ENCODE data around the gene SNX8. TPM values are rescaled to one million over a fixed set of nuclear protein-coding genes. Genes with fewer than 3 reads are reported as not detected.

SNX8 gene, protein sequence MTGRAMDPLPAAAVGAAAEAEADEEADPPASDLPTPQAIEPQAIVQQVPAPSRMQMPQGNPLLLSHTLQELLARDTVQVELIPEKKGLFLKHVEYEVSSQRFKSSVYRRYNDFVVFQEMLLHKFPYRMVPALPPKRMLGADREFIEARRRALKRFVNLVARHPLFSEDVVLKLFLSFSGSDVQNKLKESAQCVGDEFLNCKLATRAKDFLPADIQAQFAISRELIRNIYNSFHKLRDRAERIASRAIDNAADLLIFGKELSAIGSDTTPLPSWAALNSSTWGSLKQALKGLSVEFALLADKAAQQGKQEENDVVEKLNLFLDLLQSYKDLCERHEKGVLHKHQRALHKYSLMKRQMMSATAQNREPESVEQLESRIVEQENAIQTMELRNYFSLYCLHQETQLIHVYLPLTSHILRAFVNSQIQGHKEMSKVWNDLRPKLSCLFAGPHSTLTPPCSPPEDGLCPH
- total RNA-seq (10 to 100 TPM; 25.9 to 26.5 TPM), polyA plus RNA-seq (10 to 100 TPM in 1 of 2 donors, 1 to 10 TPM in 1; 4.1 to 15.8 TPM)
- long read RNA-seq, donor 1, full-length matches to known transcripts: 63 of 72 reads
- long read RNA-seq, donor 1, partial matches to known transcripts: 3 of 72 reads
- long read RNA-seq, donor 1, other reads (novel, unspliced or antisense): 6 of 72 reads
- long read RNA-seq, donor 2, full-length matches to known transcripts: 5 of 10 reads
- long read RNA-seq, donor 2, partial matches to known transcripts: 1 of 10 reads
- long read RNA-seq, donor 2, other reads (novel, unspliced or antisense): 4 of 10 reads

DNA sequence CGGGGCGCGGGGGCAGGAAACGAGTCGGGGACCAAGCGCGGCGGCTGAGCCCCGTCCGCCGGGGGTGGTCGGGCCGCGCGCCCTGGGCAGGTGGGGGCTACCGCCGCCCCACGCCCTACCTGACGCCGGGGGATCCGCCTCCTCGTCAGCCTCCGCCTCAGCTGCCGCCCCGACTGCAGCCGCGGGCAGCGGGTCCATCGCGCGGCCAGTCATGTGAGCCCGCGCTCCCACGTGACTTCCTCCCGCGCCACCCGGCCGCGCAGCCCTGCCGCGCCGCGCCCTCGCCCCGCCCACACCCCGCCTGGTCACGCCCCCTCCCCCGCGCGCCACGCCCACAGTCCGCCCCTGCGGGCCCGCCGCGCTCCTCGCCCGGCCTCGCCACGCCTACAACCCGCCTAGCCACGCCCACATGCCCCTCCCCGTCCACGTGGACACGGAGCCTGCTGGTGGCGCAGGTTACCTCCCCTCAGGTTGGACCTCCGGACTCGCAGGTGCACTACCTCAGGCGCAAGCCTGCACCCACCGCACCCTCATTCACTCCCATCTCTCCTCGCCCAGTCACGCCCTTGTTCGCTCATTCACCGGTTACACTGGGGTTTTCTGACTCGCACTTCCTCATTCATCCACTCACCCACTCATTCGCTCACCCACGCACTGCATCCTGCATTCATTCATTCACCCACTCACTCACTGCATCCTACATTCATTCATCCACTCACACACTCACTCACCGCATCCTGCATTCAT lies at the start of gene SNX8:
Gene SNX8 (minus strand): TSS at position 233 of the 747 bp plus-strand sequence. CDS start 20 bp downstream, at position 213.
- peak; percentile 91 to 98 for DNase-seq
- Histone ChIP-seq H3K36me3 (ENCODE audit: control insufficient read depth in 1 of 2, insufficient read depth in 2 of 2, low read length in 1 of 2) (no peaks in the 10 kb centered on the region), H3K9me3 (ENCODE audit: control insufficient read depth, low read length) (no peaks in the 10 kb centered on the region), H3K4me1 (ENCODE audit: control insufficient read depth in 1 of 2, insufficient read depth in 2 of 2, low read length in 2 of 2) (no peaks in the 10 kb centered on the region), H3K27ac (ENCODE audit: low read depth in 1 of 2, low read length in 2 of 2) (no peak within 1 kb of the TSS), H3K27me3 (ENCODE audit: control insufficient read depth in 1 of 2, insufficient read depth in 2 of 2, low read length in 1 of 2) (no peaks in the 10 kb centered on the region), H3K4me3 (ENCODE audit: low read length in 2 of 2) (peak within 1 kb of the TSS; percentile 44 to 62)
- intact Hi-C loops (cut with DNase I): loop anchor here in 1 of 2 donors (2.0 kb wide), 1 partner anchor 40 kb away; the partner anchor contains the start of gene EIF3B
- 1% methylated on average over 40 to 78 of the region's 78 CpGs for whole genome bisulfite sequencing, 2 donors
- peak; percentile 98 for ATAC-seq (ENCODE audit: low FRiP score)

DNA sequence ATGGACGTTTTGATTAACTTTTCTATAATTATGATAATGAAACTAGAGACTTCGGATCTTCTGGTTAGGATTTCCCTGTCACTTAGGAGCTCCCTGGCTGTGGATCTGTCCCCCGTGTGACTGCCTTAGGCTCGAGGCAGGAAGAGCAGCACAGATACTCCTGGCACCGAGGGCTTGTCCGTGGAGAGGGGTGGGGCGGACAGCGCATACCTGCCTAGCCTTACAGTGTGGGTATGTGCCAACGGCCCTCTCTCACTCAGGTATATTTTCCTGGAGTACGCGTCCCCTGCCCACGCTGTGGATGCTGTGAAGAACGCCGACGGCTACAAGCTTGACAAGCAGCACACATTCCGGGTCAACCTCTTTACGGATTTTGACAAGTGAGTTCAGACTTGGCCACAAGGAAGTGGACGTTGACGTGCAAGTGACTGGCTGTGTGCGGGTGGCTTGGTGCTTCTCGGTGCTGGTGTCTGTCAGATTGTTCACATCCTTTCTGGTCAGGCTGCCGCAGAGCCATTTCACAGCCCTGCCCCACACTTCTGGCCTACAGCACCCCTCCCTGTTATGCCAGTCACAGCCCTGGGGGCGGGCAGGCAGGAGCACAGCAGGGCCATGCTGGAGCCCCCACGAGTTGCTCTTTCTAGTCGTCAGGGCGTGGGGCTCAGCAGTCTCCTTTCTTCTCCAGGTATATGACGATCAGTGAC lies 48.3 kb upstream of the SNX8 start:
- Histone ChIP-seq H3K27ac (ENCODE audit: low read depth in 1 of 2, low read length in 2 of 2) (no peak overlapping the region), H3K4me1 (ENCODE audit: control insufficient read depth in 1 of 2, insufficient read depth in 2 of 2, low read length in 2 of 2) (no peaks in the 10 kb centered on the region), H3K27me3 (ENCODE audit: control insufficient read depth in 1 of 2, insufficient read depth in 2 of 2, low read length in 1 of 2) (no peaks in the 10 kb centered on the region), H3K36me3 (ENCODE audit: control insufficient read depth in 1 of 2, insufficient read depth in 2 of 2, low read length in 1 of 2) (peaks cover 3 to 21% of the 10 kb centered on the region in 2 donors), H3K9me3 (ENCODE audit: control insufficient read depth, low read length) (no peaks in the 10 kb centered on the region), H3K4me3 (ENCODE audit: low read length in 2 of 2) (no peak overlapping the region)
- ATAC-seq (ENCODE audit: low FRiP score): no peak
- no peak for DNase-seq
- WGBS, 2 donors: 92 to 94% methylated on average over 26 to 27 of the region's 27 CpGs
- intact Hi-C loops (cut with DNase I): no loop called here

DNA sequence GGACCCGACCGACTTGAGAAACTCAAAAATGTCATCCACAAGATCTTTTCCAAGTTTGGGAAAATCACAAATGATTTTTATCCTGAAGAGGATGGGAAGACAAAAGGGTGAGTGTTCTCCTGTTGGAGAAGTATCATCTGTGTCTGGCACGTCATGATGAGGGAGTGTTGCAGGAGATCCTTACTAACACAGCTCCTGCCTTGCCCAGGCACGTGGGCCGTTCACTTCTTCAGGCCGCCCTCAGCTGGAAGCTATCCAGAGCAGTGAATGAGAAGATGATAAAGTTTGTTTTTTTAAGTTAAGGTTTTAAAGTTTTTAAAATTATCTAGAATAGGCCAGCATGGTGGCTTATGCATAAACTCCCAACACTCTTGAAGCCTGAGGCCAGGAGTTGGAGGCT lies 46.6 kb upstream of the SNX8 start:
- Histone ChIP-seq H3K36me3 (ENCODE audit: control insufficient read depth in 1 of 2, insufficient read depth in 2 of 2, low read length in 1 of 2) (peaks cover 2 to 14% of the 10 kb centered on the region in 2 donors), H3K27ac (ENCODE audit: low read depth in 1 of 2, low read length in 2 of 2) (no peak overlapping the region), H3K4me3 (ENCODE audit: low read length in 2 of 2) (no peak overlapping the region), H3K9me3 (ENCODE audit: control insufficient read depth, low read length) (no peaks in the 10 kb centered on the region), H3K4me1 (ENCODE audit: control insufficient read depth in 1 of 2, insufficient read depth in 2 of 2, low read length in 2 of 2) (no peaks in the 10 kb centered on the region), H3K27me3 (ENCODE audit: control insufficient read depth in 1 of 2, insufficient read depth in 2 of 2, low read length in 1 of 2) (no peaks in the 10 kb centered on the region)
- 64 to 65% methylated on average over 6 of the region's 6 CpGs for WGBS, 2 donors
- no peak for ATAC-seq (ENCODE audit: low FRiP score)
- DNase-seq: no peak
- intact Hi-C loops (cut with DNase I): no loop called here

DNA sequence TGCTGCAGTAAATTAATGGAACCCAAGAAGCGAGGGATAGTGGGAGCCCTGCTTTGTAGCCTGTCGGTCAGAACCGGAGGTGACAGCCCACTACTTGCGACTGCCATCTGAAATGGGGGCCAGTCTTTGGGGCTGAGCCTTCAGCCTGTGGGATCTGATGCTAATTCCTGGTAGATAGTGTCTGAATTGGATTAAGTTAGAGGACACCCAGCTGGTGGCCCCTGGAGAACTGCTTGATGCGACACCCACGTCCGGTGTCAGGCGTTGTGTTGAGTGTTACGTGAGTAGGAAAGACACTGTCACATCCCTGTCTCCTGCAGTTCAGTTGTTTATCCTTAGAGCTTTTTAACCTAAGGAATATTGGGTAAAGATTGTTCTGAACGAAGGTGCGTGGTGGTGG lies 45.4 kb upstream of the SNX8 start:
- no peaks in the 10 kb centered on the region for H3K9me3 ChIP-seq (ENCODE audit: control insufficient read depth, low read length)
- no peak overlapping the region for H3K4me3 ChIP-seq (ENCODE audit: low read length in 2 of 2)
- no peaks in the 10 kb centered on the region for H3K27me3 ChIP-seq (ENCODE audit: control insufficient read depth in 1 of 2, insufficient read depth in 2 of 2, low read length in 1 of 2)
- intact Hi-C loops (cut with DNase I): loop anchor here in 1 of 2 donors (10.0 kb wide), 1 partner anchor 785 kb away; the partner anchor contains the start of gene PSMG3
- no peak for ATAC-seq (ENCODE audit: low FRiP score)
- peaks cover 2 to 14% of the 10 kb centered on the region in 2 donors for H3K36me3 ChIP-seq (ENCODE audit: control insufficient read depth in 1 of 2, insufficient read depth in 2 of 2, low read length in 1 of 2)
- H3K27ac ChIP-seq (ENCODE audit: low read depth in 1 of 2, low read length in 2 of 2): no peak overlapping the region
- 86 to 88% methylated on average over 11 of the region's 11 CpGs for WGBS, 2 donors
- H3K4me1 ChIP-seq (ENCODE audit: control insufficient read depth in 1 of 2, insufficient read depth in 2 of 2, low read length in 2 of 2): no peaks in the 10 kb centered on the region
- DNase-seq: no peak

DNA sequence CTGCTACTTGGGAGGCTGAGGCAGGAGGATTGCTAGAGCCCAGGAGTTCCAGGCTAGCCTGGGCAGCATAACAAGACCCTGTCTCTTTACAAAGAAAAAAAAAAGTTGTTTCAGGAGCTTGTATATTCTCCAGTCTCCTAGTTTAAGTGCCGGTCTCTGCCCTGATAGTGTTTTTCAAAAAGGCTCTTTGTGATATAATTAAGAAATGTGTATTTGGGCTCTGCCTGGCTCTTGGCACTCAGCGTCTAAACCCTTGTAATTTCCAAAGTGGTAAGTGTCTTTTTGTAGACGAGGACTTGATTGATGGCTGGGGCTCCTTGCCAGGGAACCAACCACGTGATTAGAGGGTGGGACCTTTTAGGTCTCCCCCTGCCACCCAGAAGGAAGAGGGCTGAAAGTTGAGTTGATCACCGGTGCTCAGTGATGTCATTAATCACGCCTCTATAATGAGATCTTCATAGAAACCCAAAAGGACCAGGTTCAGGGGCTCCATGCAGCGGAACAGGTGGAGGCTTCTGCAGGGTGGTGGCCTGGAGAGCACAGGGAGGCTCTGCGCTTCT lies 44.8 kb upstream of the SNX8 start:
- Histone ChIP-seq H3K27me3 (ENCODE audit: control insufficient read depth in 1 of 2, insufficient read depth in 2 of 2, low read length in 1 of 2) (no peaks in the 10 kb centered on the region), H3K36me3 (ENCODE audit: control insufficient read depth in 1 of 2, insufficient read depth in 2 of 2, low read length in 1 of 2) (peaks cover 0 to 12% of the 10 kb centered on the region in 2 donors), H3K4me1 (ENCODE audit: control insufficient read depth in 1 of 2, insufficient read depth in 2 of 2, low read length in 2 of 2) (no peaks in the 10 kb centered on the region), H3K4me3 (ENCODE audit: low read length in 2 of 2) (no peak overlapping the region), H3K27ac (ENCODE audit: low read depth in 1 of 2, low read length in 2 of 2) (no peak overlapping the region), H3K9me3 (ENCODE audit: control insufficient read depth, low read length) (no peaks in the 10 kb centered on the region)
- no peak for DNase-seq
- 46 to 55% methylated on average over 8 of the region's 8 CpGs for WGBS, 2 donors
- intact Hi-C loops (cut with DNase I): loop anchor here in 1 of 2 donors (10.0 kb wide), 1 partner anchor 784 kb away; the partner anchor contains the start of gene PSMG3
- no peak for ATAC-seq (ENCODE audit: low FRiP score)

DNA sequence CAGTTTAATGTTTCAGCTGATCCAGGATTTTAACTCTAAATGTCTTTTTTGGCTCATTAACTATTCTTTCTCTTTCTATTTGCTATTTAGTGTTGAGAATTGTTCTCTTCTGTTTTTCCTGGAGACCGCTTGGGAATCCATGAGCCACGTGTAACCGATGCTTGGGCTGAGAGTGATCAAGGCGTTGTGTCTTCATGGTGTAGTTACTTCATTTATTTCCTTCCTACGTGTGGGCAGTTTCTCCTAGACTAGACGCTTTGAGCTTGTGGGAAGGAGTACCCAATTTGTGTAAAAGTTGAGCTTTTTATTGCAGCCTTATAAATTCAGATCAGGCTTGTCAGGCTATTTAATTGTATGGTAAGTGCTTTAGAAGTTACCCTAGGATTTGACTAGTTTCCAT lies 43.3 kb upstream of the SNX8 start:
- ATAC-seq (ENCODE audit: low FRiP score) (no peak), DNase-seq (no peak)
- no peak overlapping the region for H3K27ac ChIP-seq (ENCODE audit: low read depth in 1 of 2, low read length in 2 of 2)
- H3K36me3 ChIP-seq (ENCODE audit: control insufficient read depth in 1 of 2, insufficient read depth in 2 of 2, low read length in 1 of 2): peaks cover 0 to 9% of the 10 kb centered on the region in 2 donors
- intact Hi-C loops (cut with DNase I): loop anchor here in 1 of 2 donors (10.0 kb wide), 1 partner anchor 783 kb away; the partner anchor contains the start of gene PSMG3
- H3K4me1 ChIP-seq (ENCODE audit: control insufficient read depth in 1 of 2, insufficient read depth in 2 of 2, low read length in 2 of 2): no peaks in the 10 kb centered on the region
- no peak overlapping the region for H3K4me3 ChIP-seq (ENCODE audit: low read length in 2 of 2)
- 67 to 71% methylated on average over 6 of the region's 6 CpGs for WGBS, 2 donors
- no peaks in the 10 kb centered on the region for H3K9me3 ChIP-seq (ENCODE audit: control insufficient read depth, low read length)
- H3K27me3 ChIP-seq (ENCODE audit: control insufficient read depth in 1 of 2, insufficient read depth in 2 of 2, low read length in 1 of 2): no peaks in the 10 kb centered on the region

DNA sequence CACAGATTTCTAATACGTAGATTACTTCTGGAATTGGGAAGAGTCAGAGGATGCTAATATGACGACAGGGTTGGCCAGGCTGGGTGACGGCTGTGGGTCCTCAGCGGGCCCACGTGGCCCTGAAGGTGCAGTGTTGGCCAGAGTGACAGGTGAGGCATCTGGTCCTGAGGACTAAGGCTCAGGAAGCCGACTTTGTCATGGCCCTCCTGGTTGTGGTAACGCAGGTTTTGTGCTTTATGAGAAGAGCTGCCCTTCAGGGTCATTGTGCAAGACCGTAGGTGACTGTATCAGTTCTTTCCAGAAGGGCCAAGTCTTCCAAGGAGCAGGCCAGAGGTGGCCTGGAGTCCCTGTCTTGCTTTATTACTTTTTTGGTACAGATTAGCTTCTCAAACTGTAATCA lies 42.9 kb upstream of the SNX8 start:
- H3K27ac ChIP-seq (ENCODE audit: low read depth in 1 of 2, low read length in 2 of 2): no peak overlapping the region
- no peaks in the 10 kb centered on the region for H3K4me1 ChIP-seq (ENCODE audit: control insufficient read depth in 1 of 2, insufficient read depth in 2 of 2, low read length in 2 of 2)
- DNase-seq (no peak), ATAC-seq (ENCODE audit: low FRiP score) (no peak)
- no peaks in the 10 kb centered on the region for H3K9me3 ChIP-seq (ENCODE audit: control insufficient read depth, low read length)
- intact Hi-C loops (cut with DNase I): loop anchor here in 1 of 2 donors (10.0 kb wide), 1 partner anchor 782 kb away; the partner anchor contains the start of gene PSMG3
- no peak overlapping the region for H3K4me3 ChIP-seq (ENCODE audit: low read length in 2 of 2)
- peaks cover 0 to 9% of the 10 kb centered on the region in 2 donors for H3K36me3 ChIP-seq (ENCODE audit: control insufficient read depth in 1 of 2, insufficient read depth in 2 of 2, low read length in 1 of 2)
- WGBS, 2 donors: 72 to 81% methylated on average over 8 of the region's 8 CpGs
- H3K27me3 ChIP-seq (ENCODE audit: control insufficient read depth in 1 of 2, insufficient read depth in 2 of 2, low read length in 1 of 2): no peaks in the 10 kb centered on the region
